Cardiac fibroblast (primary cell): ENCODE data around the gene NRAP.

Experiments
- DNase-seq, 2 donors: peaks; one replicate each; pipeline versions ENCODE4 v3.0.0 to v3.0.0-alpha.2; 2010; ENCODE audit warnings: low read depth in 2 of 2
- H3K4me3 ChIP-seq, 2 donors: replicated peaks in 1 of 2; 1 replicate in 1 of 2; 2 replicates in 1 of 2; pipeline ENCODE4 v1.5.1; 2011; ENCODE audit warnings: low read depth in 2 of 2, low read length in 2 of 2, mild to moderate bottlenecking in 2 of 2, moderate library complexity in 1 of 2
- CTCF ChIP-seq: IDR thresholded peaks from one replicate; pipeline ENCODE4 v1.5.1; 2011; ENCODE audit warnings: low read depth, mild to moderate bottlenecking, low read length, inconsistent platforms

The NRAP gene

GRCh38 chr10:113541549-113541927, 122.3 kb downstream of the NRAP start:
- no peak for DNase-seq
- TF ChIP-seq CTCF: no peak
- H3K4me3 ChIP-seq: no peak overlapping the region

- H3K4me3 ChIP-seq: no peak overlapping the region
- DNase-seq: no peak
Observed at GRCh38 chr10:113540845-113541548, 122.8 kb downstream of the NRAP start.

GRCh38 chr10:113539789-113540188, 124.1 kb downstream of the NRAP start:
- H3K4me3 ChIP-seq: no peak overlapping the region
- no peak for TF ChIP-seq CTCF
- DNase-seq: peak in 1 of 2 donors; percentile 8

More at GRCh38 chr10:113540845-113541548, 122.8 kb downstream of the NRAP start:
- no peak for TF ChIP-seq CTCF
